Activated CD4-positive, alpha-beta T cell treated with anti-CD3 and anti-CD28 coated beads, Interleukin-2, Interleukin-6, amounts not matched to agents 100 ng/mL and 50 ng/mL, durations not matched to agents 16 hours and 8 hours (primary cell): ENCODE data around the gene PCSK9.

Source experiments
- DNase-seq: peaks from one replicate; pipeline ENCODE4 v3.0.0-alpha.2; 2020

The PCSK9 gene

DNA sequence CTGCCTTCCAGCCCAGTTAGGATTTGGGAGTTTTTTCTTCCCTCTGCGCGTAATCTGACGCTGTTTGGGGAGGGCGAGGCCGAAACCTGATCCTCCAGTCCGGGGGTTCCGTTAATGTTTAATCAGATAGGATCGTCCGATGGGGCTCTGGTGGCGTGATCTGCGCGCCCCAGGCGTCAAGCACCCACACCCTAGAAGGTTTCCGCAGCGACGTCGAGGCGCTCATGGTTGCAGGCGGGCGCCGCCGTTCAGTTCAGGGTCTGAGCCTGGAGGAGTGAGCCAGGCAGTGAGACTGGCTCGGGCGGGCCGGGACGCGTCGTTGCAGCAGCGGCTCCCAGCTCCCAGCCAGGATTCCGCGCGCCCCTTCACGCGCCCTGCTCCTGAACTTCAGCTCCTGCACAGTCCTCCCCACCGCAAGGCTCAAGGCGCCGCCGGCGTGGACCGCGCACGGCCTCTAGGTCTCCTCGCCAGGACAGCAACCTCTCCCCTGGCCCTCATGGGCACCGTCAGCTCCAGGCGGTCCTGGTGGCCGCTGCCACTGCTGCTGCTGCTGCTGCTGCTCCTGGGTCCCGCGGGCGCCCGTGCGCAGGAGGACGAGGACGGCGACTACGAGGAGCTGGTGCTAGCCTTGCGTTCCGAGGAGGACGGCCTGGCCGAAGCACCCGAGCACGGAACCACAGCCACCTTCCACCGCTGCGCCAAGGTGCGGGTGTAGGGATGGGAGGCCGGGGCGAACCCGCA is at the start of gene PCSK9:
Gene PCSK9 (plus strand): TSS at position 207 of the 741 bp plus-strand sequence. CDS start 290 bp downstream, at position 497.
- no peak for DNase-seq

DNA sequence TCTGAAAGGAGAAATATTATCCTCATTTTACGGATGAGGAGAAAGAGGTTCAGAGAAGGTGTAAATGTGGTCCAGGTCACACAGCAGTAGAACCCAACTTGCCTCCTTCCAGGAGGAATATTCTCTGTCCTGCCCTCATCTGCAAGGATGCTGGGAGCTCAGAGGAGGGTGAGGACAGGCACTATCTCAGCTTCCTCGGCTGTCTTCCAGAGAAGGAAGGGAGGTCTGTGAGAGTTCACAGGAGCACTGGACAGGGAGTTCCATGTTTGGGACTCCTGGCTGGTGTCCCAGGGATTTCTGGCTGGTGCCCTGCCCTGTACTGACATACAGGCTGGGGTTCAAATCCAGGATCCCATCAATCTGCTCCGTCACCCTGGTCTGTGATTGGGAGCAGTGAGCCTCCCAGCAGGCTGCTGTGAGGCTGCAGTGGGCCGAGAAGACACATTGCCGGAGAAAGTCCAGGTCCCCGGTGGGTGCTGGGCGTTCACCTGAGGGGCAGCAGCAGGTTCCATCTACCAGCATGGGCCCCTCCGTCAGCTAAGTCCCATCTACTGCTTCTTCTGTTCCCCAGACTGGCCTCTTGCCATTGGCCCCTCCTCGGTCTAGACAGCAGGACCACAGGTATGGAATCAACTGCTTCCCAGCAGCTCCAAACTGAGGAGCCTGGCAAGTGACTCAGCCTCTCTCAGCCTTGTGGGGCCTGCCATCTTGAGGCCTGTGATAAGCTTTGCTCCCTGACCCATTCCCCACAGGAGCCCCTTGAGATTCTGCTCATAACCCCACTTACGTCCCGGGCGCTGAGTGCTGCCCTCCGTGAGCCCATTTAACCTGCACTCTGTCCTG is 49.2 kb upstream of the PCSK9 start:
- DNase-seq, result no peak

- DNase-seq, result no peak
Observed at GRCh38 chr1:54990916-54991315, 48.4 kb upstream of the PCSK9 start.

DNA sequence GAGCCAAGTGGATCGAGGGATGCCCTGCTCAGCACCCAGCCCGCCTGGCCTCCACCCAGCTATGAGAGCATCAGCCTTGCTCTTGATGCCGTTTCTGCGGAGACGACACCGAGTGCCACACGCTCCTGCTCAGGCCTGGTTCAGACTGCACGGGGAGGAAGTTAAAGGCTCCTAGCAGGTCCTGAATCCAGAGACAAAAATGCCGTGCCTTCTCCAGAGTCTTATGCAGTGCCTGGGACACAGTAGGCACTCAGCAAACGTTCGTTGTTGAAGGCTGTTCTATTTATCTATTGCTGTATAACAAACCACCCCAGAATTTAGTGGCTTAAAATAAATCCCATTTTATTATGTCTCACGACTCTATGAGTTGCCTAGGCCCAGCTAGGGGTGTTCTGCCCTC is 47.4 kb upstream of the PCSK9 start:
- DNase-seq, result no peak

DNA sequence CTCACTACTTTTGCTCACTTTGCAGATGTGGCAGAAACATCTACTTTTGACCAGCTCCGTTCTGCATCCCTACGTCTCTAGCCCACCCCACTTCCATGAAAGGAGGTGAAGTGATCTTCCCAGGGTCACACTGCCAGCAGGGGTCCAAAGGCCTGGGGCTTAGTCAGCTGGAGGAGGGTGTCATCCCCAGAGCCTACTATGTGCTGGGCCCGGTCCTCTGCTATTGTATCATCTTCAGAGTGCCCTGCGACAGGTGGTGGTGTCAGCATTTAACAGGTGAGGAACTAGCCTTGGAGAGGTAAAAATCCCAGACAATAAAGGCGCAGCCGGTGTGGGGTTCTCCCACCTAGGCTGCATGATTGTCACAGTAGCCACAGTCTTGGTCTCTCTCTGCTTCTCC is 46.2 kb upstream of the PCSK9 start:
- DNase-seq, result no peak

GRCh38 chr1:54994355-54994990 is 44.9 kb upstream of the PCSK9 start:
- DNase-seq, result no peak

DNA sequence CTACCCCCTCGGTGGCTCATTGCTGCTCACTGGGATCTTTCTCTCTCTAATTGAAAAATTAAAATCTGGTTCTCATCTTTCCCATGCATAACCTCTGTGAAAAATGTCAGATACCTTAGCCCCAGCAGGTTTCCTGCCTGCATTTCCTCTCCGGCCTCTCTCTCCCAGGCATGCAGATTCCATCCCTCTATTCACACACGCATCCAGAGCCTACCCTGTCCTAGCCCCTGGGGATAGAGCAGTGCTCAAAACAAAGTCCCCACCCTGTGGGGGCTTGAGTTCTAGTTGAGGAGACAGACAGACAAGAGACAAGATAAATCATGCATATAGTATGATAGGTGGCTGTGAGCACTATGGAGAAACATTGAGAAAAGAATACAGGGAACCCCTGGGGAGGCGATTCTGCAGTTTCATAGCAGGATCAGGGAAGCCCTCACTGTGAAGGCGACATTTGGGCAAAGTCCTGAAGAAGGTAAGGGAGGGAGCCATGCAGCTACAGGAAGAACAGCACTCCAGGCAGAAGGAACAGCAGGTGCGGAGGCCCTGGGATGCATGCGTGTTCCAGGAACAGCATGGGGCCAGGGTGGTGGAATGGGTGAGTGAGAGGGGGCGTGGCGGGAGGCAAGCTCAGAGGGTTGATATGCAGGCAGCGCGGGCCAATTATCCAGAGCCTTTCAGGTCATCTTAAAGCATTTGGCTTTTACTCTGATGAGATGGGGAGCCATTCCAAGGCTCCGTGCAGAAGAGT is 44.2 kb upstream of the PCSK9 start:
- DNase-seq, result no peak

DNA sequence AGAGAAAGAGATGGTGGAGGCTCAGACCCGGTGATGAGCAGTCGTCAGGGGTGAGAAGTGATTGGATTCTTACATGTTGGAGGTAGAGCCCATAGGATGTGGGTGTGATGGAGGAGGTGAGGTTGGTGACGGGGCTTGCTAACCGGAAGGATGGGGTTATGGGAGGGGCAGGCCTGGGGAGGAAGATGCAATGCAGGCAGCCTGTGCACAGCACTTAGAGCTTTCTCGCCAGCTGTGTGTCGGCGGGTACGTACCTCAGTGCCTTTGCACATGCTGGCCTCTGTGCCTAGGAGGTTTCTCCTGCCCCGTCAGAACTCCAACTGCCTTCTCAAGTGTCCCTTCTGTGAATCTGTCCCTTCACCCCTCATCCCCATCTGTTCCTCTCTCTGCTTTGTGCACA is 43.5 kb upstream of the PCSK9 start:
- peak; percentile 71 for DNase-seq

GRCh38 chr1:54996359-54996868 is 42.9 kb upstream of the PCSK9 start:
- DNase-seq, result peak; percentile 92

DNA sequence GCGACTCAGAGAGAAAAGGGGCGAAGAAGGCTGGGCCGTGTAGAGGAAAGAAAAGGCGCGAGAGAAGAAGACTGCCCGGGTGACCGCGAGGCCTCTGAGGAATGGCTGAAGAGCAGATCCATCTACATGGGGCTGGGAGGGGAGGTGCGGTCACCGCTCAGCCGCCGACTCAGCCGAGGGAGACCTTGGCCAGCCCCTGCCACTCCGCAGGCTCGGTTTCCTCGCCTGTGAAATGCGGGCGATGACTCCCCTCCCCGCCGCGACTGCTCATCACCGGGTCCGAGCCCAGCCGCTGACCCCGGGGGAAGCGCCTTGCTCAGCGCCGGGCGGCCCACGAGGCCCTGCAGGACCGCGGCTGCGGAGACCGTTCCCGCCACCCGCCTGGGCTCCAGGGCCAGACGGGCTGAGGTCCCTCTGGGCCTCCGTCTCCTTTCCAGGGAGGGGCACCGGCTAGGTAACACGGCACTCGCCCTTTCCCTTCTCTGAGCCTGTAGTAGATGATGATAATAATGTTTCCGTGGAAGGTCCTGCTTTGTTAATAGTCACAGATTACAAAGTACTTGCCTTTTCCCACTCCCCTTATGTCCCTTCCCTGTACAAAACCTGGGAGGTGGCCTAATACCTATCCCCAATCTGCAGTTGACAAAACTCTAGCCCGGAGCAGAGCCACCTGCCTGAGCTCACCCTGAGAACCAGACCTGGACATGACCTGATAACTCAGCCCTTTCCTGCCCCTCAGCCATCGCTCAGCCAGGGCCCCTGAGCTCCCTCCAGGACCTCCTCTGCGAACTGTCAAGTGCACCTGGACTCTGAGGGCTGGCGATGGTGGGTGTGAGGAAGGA is 42.3 kb upstream of the PCSK9 start:
- DNase-seq, result no peak

- DNase-seq, result no peak
Observed at GRCh38 chr1:54997711-54997986, 41.7 kb upstream of the PCSK9 start.

DNA sequence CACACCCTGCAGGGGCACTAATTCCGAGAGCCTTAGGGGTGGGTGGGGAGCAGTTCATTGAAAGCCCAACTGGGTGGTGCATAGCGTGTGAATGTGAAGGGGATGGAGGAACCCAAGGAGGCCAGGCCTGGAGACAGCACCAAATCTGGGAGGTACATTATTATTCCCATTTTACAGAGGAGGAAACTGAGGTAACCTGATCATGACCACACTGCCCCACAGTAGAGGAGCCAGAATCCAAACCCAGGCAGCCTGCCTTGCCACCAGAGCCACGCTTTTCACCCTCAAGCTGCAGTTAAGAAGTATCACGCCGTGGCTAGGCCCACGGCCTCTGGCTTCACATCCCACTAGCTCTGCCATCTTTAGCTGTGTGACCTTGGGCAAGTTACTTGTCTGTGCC is 41.2 kb upstream of the PCSK9 start:
- no peak for DNase-seq

- DNase-seq, result no peak
Observed at GRCh38 chr1:54998677-54999076, 40.7 kb upstream of the PCSK9 start, which contains the start of gene BSND. BSND (plus strand) TSS chr1:54998933; CDS start chr1:54999187, 254 bp downstream.

DNA sequence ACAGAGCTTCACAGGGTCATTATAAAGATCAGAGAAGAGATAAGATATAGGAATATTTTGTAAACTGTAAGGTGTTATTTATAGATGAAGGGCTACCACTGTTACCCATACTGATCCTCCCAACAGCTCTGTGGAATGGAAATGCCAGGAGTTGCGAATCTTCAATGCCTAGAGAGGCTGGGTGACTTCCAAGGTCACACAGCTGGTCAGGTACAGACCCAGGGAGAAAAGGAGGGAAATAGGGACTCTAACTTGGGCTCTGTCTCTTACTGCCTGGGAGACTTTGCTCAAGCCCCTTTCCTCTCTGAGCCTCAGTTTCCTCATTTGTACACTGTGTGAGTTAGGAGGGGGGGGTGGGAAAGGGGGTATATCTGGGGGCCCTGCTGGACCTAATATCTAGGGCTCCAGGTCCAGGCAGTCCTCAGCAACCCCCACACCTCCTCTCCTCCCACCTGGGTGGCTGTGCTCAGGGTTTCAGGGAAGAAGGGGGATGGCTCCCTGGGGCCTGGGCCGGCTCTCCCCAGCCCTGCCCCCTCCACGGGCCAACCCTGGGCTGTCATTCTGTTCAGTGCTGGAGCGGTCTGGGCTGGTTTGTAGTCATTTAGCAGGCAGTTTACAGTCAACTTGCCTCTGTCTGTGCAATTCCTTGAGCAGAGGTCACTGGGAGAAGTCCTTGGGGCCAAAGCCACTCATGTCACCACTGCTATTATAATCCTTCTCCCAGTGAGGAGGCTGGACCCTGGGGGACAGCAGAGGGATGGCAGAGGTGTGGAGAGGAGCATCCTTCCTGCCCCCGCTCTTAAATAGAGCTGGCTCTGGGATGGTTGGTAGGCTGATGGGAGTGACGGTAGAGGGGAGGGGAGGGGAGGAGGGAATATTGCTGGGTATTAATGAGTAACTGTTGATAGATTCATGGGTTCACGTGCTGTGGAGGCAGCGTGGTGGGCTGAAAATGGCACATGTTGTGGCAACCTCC is 39.0 kb upstream of the PCSK9 start:
- no peak for DNase-seq

DNA sequence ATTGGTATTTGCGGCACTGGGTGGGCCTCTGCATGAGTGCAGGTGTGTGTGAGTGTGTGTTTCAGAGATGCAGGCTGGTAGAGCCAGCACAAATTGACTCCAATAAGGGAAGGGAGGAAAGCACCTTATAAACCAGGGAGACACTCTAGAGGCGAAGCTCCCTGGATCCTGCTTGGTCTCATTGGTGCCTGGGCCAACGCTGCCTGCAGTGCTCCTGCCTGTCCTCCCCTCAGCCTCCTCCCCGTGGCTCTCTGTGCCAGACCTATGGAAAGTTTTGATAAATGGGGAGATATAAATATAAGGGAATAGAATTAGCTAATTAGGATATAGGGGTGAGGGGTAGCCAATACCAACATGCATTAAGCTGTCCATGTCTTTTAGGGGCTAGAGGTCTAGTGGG is 38.0 kb upstream of the PCSK9 start:
- DNase-seq, result no peak

- DNase-seq, result no peak
Observed at GRCh38 chr1:55002686-55003085, 36.7 kb upstream of the PCSK9 start.

GRCh38 chr1:55005351-55006140 is 33.8 kb upstream of the PCSK9 start:
- no peak for DNase-seq

DNA sequence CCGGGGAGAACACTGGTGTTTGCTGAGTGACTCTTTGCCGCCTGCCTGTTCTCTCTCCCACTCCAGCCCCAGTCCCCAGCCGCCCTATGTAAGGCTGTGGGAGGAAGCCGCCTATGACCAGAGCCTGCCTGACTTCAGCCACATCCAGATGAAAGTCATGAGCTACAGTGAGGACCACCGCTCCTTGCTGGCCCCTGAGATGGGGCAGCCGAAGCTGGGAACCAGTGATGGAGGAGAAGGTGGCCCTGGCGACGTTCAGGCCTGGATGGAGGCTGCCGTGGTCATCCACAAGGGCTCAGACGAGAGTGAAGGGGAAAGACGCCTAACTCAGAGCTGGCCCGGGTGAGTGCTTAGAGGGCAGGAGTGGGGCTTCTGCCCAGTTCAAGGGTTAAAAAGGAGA is 32.4 kb upstream of the PCSK9 start:
- DNase-seq, result no peak

DNA sequence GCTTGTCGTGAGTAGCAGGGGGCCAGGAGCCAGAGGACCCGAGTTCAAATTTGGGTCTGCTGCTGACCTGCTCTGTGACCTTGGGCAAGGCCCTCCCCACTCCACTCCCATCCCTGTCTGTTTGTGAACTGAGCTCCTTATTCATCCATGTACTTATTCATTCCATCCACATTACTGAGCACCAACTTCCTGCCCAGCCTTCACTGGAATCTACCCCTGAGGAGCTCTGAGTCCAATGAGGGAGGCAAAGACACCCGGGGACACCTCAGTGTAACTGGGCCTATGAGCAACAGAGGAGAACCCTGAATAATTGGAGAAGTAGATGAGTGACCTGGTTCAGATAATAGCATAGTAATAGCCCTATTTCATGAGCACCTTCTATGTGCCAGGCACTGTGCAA is 31.7 kb upstream of the PCSK9 start:
- no peak for DNase-seq
